MM.1S (cell line): Measurements from ENCODE around the gene PTPRH.

Experiments
- EZH2 ChIP-seq: fragments of 300-600 bp; sonication (generic); optimal IDR thresholded peaks from 2 replicates; pipeline ENCODE3; 2017; ENCODE audit warnings: low read depth, mild to moderate bottlenecking, antibody characterized with exemption, low read length, mixed read lengths
- EZH2phosphoT487 ChIP-seq: fragments of 300-600 bp; sonication (generic); IDR thresholded peaks from 2 replicates; pipeline ENCODE4 v1.6.1; 2018; ENCODE audit warnings: antibody characterized with exemption, low read length
- TF ChIP-seq, protein P1 (sequence below): fragments of 300-600 bp; sonication (generic); IDR thresholded peaks from 2 replicates; pipeline ENCODE4 v1.5.1; 2016; ENCODE audit warnings: antibody characterized with exemption, low read length, mixed read lengths

DNA sequence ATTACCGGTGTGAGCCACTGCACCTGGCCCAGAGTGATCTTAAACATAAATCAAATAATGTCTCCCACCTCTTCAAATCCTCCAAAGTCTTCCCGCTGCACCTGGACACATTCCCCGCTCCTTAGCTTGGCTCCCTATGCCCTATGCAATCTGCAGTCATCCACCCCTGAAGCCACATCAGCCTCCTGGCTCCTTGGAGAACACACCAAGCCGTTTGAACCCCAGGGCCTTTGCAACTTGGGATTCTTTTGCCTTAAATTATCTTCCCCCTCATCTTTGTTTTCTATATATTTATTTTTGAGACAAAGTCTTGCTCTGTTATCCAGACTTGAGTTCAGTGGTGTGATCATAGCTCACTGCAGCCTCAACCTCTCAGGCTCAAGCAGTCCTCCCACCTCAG, 40.2 kb downstream of the PTPRH start:
- TF ChIP-seq EZH2phosphoT487, result no peak
- TF ChIP-seq, protein P1, sequence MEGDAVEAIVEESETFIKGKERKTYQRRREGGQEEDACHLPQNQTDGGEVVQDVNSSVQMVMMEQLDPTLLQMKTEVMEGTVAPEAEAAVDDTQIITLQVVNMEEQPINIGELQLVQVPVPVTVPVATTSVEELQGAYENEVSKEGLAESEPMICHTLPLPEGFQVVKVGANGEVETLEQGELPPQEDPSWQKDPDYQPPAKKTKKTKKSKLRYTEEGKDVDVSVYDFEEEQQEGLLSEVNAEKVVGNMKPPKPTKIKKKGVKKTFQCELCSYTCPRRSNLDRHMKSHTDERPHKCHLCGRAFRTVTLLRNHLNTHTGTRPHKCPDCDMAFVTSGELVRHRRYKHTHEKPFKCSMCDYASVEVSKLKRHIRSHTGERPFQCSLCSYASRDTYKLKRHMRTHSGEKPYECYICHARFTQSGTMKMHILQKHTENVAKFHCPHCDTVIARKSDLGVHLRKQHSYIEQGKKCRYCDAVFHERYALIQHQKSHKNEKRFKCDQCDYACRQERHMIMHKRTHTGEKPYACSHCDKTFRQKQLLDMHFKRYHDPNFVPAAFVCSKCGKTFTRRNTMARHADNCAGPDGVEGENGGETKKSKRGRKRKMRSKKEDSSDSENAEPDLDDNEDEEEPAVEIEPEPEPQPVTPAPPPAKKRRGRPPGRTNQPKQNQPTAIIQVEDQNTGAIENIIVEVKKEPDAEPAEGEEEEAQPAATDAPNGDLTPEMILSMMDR, result no peak
- no peak for TF ChIP-seq EZH2
